Effector memory CD4-positive, alpha-beta T cell (primary cell): ENCODE data around the gene PKD1L1.
"Not testable (repeated sequence)": the region's sequence is repeated elsewhere in the genome, so short reads cannot be mapped to it uniquely, and the experiment has no call there.

ENCODE experiments used
- DNase-seq, 3 donors: peaks; one replicate each; pipeline ENCODE4 v3.0.0-alpha.2; 2020
- H3K27ac ChIP-seq: 2 replicates; pipeline ENCODE4 v1.7.0; 2013; ENCODE audit warnings: mild to moderate bottlenecking, low read length, moderate library complexity; ENCODE audit not compliant: insufficient read depth, poor library complexity, severe bottlenecking
- H3K27me3 ChIP-seq: replicated peaks from 2 replicates; pipeline ENCODE4 v1.7.0; 2013; ENCODE audit warnings: mild to moderate bottlenecking, low read length; ENCODE audit not compliant: insufficient read depth, control insufficient read depth, poor library complexity, severe bottlenecking
- H3K36me3 ChIP-seq: 2 replicates; pipeline ENCODE4 v1.7.0; 2013; ENCODE audit warnings: mild to moderate bottlenecking, low read length, moderate library complexity; ENCODE audit not compliant: control insufficient read depth, insufficient read depth
- H3K4me1 ChIP-seq: 2 replicates; pipeline ENCODE4 v1.7.0; 2013; ENCODE audit warnings: low read length, mild to moderate bottlenecking; ENCODE audit not compliant: control insufficient read depth, insufficient read depth, poor library complexity, severe bottlenecking
- H3K4me3 ChIP-seq: 2 replicates; pipeline ENCODE4 v1.7.0; 2013; ENCODE audit warnings: low read length, low read depth, mild to moderate bottlenecking; ENCODE audit not compliant: insufficient read depth, poor library complexity, severe bottlenecking
- H3K9me3 ChIP-seq: 2 replicates; pipeline ENCODE4 v1.7.0; 2013; ENCODE audit warnings: mild to moderate bottlenecking, low read length, moderate library complexity; ENCODE audit not compliant: control insufficient read depth

PKD1L1 gene

DNA sequence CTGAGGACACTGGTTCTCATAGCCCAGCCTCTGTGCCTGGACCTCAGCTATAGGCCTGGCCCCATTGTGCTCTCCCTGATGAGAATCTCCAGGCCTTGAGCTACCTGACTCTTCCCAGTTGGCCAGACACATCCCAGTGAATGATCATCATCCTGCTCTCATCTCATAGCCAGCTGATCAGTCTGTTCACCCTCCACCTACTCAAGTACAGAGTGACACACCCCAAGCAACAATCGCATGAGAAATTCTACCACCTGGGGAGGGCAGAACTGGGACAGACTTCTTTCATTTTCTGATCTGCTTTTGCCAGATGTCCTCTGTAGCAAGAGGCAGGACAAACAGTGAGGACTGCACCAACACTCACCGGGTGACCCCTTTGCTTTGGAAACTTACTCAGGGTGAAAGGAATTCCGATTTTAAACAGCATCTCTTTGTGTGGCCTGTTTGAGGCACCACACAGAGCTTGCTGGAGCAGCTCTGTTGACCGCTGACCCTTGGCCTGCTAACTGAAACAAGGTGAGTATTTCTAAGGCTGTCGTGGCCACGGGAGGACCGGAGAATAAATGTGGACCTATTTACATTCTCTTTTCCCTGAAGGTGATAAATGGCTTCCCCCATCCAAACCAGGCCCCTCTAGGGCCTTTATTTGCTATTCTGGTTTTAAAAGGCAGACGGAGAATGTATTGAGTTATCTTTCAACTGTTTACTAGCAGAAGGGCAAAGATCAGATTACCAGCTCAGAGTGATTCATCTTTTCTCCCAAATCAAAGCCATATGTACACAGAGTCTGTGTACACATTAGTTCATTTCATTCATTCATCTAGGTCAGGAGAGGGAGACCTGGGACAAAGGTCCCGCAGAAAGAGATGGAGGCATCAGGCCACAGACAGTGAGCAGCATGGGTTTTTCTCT, 184.9 kb downstream of the PKD1L1 start:
- no peak overlapping the region for H3K4me3 ChIP-seq
- DNase-seq: no peak
- H3K36me3 ChIP-seq: no peaks in the 10 kb centered on the region
- no peak overlapping the region for H3K27ac ChIP-seq
- H3K4me1 ChIP-seq: no peaks in the 10 kb centered on the region
- H3K27me3 ChIP-seq: no peaks in the 10 kb centered on the region
- H3K9me3 ChIP-seq: no peaks in the 10 kb centered on the region

DNA sequence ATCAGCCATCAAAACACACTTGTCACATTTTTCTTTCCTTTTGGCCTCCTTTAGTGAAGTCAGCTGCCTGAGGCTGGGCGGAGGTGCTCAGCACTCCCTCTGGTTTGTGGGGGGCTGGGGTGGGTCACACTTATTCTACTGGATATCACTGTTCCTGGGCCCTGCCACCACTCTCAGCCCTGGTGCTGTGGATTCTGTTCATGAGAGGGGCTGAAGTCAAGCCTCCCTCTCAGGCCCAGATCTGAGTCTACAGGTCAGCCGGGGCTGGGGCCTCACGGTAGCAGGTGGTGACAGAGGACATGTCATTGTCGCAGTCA, 185.6 kb downstream of the PKD1L1 start:
- Histone ChIP-seq H3K36me3 (no peaks in the 10 kb centered on the region), H3K4me1 (no peaks in the 10 kb centered on the region), H3K9me3 (no peaks in the 10 kb centered on the region), H3K27ac (no peak overlapping the region), H3K27me3 (no peaks in the 10 kb centered on the region), H3K4me3 (no peak overlapping the region)
- no peak for DNase-seq

DNA sequence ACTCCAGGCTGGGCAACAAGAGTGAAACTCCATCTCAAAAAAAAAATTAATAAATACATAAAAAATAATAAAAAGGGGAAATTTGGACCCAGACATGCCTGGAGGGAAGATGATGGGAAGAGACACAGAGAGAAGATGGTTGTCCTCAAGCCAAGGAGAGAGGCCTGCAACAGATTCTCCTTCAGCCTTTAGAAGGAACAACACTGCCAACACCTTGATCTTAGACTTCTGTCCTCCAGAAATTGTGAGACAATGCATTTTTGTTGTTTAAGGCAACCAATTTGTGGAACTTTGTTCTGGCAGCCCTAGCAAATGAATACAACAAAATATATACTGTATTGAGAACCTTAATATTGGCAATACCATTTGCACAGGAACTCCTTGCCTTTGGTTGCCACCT, 186.1 kb downstream of the PKD1L1 start:
- no peaks in the 10 kb centered on the region for H3K4me1 ChIP-seq
- H3K36me3 ChIP-seq: no peaks in the 10 kb centered on the region
- no peaks in the 10 kb centered on the region for H3K27me3 ChIP-seq
- no peak for DNase-seq
- no peak overlapping the region for H3K4me3 ChIP-seq
- no peak overlapping the region for H3K27ac ChIP-seq
- no peaks in the 10 kb centered on the region for H3K9me3 ChIP-seq

DNA sequence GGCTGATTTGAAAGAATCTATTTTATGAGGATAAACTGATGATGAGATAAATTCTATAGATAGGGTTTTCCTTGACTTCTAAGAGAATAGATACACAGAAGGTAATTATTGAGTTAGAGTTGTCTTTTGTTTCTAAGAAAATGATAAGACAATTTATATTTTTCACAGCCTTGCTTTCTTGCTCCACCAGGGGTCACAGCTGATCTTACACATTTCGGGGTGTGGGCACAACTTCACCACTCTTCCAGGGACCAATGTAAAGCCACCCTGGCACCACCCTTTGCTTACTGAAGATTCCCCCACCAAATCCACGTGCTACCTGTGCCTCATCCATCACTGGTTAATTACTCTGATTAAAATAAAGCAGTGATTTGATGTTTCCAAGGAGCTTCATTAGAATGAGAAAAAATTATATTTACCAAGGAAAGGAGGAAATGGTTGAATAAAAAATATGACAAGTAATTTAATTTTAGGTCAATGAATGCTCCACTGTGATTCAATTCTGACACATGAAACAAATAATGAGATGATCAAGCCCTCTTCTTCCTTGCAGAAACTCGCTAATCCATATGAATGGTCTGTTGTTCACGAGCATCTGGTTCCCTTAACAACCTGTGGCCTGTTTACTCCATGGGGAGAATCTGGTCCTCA, 189.1 kb downstream of the PKD1L1 start:
- Histone ChIP-seq H3K4me1 (no peaks in the 10 kb centered on the region), H3K27me3 (no peaks in the 10 kb centered on the region), H3K27ac (no peak overlapping the region), H3K4me3 (no peak overlapping the region), H3K9me3 (no peaks in the 10 kb centered on the region), H3K36me3 (no peaks in the 10 kb centered on the region)
- no peak for DNase-seq

DNA sequence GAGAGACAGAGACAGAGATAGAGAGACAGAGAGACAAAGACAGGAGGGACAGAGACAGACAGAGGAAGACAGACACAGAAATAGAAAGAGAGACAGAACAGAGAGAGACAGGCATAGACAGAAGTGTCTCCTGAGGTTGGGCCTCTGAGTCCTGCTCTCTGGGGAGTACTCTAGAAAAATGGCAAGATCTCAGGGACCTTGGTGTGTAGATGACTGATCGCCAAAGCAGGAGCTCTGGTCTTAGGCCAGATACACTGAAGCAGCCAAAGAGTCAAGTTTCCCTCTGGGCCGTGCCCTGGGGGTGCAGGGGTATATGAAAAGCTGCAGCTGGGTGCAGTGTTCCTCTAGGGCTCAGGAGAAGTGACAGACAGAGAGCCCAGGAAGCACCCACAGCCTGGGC, 189.7 kb downstream of the PKD1L1 start:
- H3K4me3 ChIP-seq: no peak overlapping the region
- H3K36me3 ChIP-seq: no peaks in the 10 kb centered on the region
- H3K9me3 ChIP-seq: no peaks in the 10 kb centered on the region
- H3K27ac ChIP-seq: no peak overlapping the region
- no peak for DNase-seq
- H3K4me1 ChIP-seq: no peaks in the 10 kb centered on the region
- H3K27me3 ChIP-seq: no peaks in the 10 kb centered on the region

DNA sequence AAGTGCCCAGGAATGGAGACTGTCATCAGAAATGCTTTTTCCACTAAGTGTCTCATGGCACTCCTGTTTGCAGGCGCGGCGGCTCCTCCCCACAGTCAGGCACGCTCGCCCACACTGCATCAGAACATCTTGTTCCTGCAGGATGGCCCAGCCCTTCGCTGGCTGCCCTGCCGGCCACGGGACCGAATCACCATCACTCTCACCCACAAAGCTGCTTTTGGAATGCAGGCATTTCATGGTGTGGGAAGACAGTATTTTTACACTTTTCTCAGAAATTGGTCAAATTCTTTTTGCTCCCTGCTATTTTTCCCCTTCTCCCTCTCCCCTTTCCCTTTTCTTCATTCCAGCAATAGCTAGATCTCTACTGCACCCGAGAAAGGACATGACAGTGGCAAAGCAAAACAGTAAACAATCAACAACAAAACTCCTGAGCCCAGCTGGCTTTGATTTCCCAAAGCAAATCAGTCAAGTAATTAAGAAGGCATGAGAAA, 190.3 kb downstream of the PKD1L1 start:
- no peak overlapping the region for H3K27ac ChIP-seq
- H3K4me3 ChIP-seq: no peak overlapping the region
- no peaks in the 10 kb centered on the region for H3K36me3 ChIP-seq
- no peaks in the 10 kb centered on the region for H3K9me3 ChIP-seq
- H3K27me3 ChIP-seq: no peaks in the 10 kb centered on the region
- DNase-seq: no peak
- H3K4me1 ChIP-seq: no peaks in the 10 kb centered on the region

DNA sequence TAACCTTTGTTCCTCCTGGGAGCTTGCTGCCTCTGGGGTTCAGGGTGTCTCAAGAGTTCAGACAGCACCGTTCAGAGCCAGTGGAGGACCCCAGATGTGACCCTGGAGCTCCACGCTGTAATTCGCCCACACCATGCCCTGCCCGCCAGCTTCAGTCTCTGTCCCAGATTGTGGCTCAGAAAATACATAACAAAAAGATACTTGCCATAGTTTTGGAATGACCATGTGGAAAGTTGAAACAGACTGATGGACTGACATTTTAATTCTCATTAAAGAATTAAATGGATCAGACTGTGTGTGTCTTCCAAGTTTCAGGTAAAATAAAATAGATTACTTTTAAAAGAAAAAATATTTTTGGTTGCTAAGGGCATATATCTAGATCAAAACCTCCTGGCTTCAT, 191.6 kb downstream of the PKD1L1 start:
- no peak overlapping the region for H3K27ac ChIP-seq
- no peaks in the 10 kb centered on the region for H3K36me3 ChIP-seq
- no peak for DNase-seq
- no peaks in the 10 kb centered on the region for H3K4me1 ChIP-seq
- no peak overlapping the region for H3K4me3 ChIP-seq
- H3K9me3 ChIP-seq: no peaks in the 10 kb centered on the region
- no peaks in the 10 kb centered on the region for H3K27me3 ChIP-seq

DNA sequence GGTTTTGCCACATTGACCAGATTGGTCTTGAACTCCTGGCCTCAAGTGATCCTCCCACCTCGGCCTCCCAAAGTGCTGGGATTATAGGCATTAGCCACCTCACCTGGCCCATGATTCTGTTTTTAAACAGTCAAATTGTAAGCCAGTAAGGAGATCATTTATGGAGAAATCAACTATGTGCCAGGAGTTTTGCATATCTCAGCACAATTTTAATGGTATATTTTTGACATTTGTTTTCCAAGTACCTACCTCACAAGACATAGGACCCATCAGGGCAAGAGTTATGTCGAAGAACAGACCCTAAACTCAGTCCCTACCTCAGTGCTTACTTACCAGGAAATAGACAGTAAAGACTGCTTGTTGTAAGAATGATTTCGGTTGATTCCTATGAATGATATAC, 193.0 kb downstream of the PKD1L1 start:
- no peaks in the 10 kb centered on the region for H3K4me1 ChIP-seq
- no peak overlapping the region for H3K27ac ChIP-seq
- H3K4me3 ChIP-seq: no peak overlapping the region
- H3K36me3 ChIP-seq: no peaks in the 10 kb centered on the region
- no peaks in the 10 kb centered on the region for H3K27me3 ChIP-seq
- no peaks in the 10 kb centered on the region for H3K9me3 ChIP-seq
- DNase-seq: no peak

DNA sequence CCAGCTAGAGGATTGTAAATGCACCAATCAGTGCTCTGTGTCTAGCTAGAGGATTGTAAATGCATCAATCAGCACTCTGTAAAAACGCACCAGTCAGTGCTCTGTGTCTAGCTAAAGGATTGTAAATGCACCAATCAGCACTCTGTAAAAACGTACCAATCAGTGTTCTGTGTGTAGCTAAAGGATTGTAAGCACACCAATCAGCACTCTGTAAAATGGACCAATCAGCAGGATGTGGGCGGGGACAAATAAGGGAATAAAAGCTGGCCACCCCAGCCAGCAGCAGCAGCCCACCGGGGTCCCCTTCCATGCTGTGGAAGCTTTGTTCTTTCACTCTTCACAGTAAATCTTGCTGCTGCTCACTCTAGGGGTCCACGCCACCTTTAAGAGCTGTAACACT, 196.5 kb downstream of the PKD1L1 start:
- DNase-seq, H3K9me3 ChIP-seq, H3K4me1 ChIP-seq, H3K27me3 ChIP-seq, H3K27ac ChIP-seq, H3K4me3 ChIP-seq, H3K36me3 ChIP-seq: not testable (repeated sequence)

DNA sequence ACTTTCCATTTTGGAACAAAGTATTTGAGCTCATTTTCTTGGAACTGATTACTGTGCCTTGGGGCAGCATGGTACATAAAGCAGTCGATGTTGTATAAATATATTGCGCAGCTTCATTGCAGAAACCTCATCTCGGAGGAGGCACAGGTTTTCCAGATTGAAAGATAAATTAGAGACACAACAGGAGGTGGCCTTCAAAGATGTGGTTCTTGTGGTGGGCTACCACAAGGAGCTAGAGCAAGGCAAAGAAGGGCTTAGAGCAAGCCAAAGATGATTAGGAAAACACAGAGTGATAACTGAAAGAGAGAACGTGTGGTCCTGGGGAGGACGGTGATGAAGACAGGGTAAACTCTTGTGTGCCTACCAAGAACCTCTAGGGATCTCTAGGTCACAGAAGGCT, 197.2 kb downstream of the PKD1L1 start:
- H3K4me1 ChIP-seq: no peaks in the 10 kb centered on the region
- H3K36me3 ChIP-seq: no peaks in the 10 kb centered on the region
- H3K27me3 ChIP-seq: no peaks in the 10 kb centered on the region
- no peak overlapping the region for H3K4me3 ChIP-seq
- no peak for DNase-seq
- no peak overlapping the region for H3K27ac ChIP-seq
- no peaks in the 10 kb centered on the region for H3K9me3 ChIP-seq
